ENCODE results near the gene SNPH.

- TF ChIP-seq, protein P1, sequence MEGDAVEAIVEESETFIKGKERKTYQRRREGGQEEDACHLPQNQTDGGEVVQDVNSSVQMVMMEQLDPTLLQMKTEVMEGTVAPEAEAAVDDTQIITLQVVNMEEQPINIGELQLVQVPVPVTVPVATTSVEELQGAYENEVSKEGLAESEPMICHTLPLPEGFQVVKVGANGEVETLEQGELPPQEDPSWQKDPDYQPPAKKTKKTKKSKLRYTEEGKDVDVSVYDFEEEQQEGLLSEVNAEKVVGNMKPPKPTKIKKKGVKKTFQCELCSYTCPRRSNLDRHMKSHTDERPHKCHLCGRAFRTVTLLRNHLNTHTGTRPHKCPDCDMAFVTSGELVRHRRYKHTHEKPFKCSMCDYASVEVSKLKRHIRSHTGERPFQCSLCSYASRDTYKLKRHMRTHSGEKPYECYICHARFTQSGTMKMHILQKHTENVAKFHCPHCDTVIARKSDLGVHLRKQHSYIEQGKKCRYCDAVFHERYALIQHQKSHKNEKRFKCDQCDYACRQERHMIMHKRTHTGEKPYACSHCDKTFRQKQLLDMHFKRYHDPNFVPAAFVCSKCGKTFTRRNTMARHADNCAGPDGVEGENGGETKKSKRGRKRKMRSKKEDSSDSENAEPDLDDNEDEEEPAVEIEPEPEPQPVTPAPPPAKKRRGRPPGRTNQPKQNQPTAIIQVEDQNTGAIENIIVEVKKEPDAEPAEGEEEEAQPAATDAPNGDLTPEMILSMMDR (IDR thresholded peaks at IDR 0.05; ENCODE audit: insufficient read depth, low read length) = no peak
- TF ChIP-seq POLR2AphosphoS5 (IDR thresholded peaks at IDR 0.05; ENCODE audit: low read depth) (no peak), GABPA (IDR thresholded peaks at IDR 0.05; ENCODE audit: low read depth) (no peak)
Measured at GRCh38 chr20:1302685-1303541, 36.8 kb downstream of the SNPH start.

Data from HL-60 (cell line).